HepG2 (cell line): ENCODE measurements around the gene MYO3B. TPM values are rescaled to one million over a fixed set of nuclear protein-coding genes. Genes with fewer than 3 reads are reported as not detected.

ENCODE experiments used
- ZBTB33 ChIP-seq: sonication (generic); formaldehyde crosslinking; IDR thresholded peaks from 2 replicates; pipeline ENCODE4 v1.4.0; 2020; ENCODE audit warnings: missing genetic modification reagents
- ZNF552 ChIP-seq: sonication (generic); formaldehyde crosslinking; IDR thresholded peaks from 2 replicates; pipeline ENCODE4 v1.9.0; 2022; ENCODE audit warnings: missing genetic modification reagents, mild to moderate bottlenecking, borderline replicate concordance
- ZNF615 ChIP-seq: sonication (generic); formaldehyde crosslinking; IDR thresholded peaks from 2 replicates; pipeline ENCODE4 v1.5.0; 2020; ENCODE audit warnings: mild to moderate bottlenecking, missing genetic modification reagents, borderline replicate concordance
- ZNF678 ChIP-seq: sonication (generic); formaldehyde crosslinking; IDR thresholded peaks from 2 replicates; pipeline ENCODE4 v1.4.0; 2020; ENCODE audit warnings: mild to moderate bottlenecking, missing genetic modification reagents
- ZNF710 ChIP-seq: sonication (generic); formaldehyde crosslinking; IDR thresholded peaks from 2 replicates; pipeline ENCODE4 v1.5.0; 2020; ENCODE audit warnings: mild to moderate bottlenecking, missing genetic modification reagents, borderline replicate concordance
- ZNF83 ChIP-seq: sonication (generic); formaldehyde crosslinking; IDR thresholded peaks from 2 replicates; pipeline ENCODE4 v1.4.0; 2020; ENCODE audit warnings: missing genetic modification reagents, mild to moderate bottlenecking, borderline replicate concordance
- ZNF841 ChIP-seq: sonication (generic); formaldehyde crosslinking; IDR thresholded peaks from 2 replicates; pipeline ENCODE4 v1.8.1; 2023; ENCODE audit warnings: missing genetic modification reagents, borderline replicate concordance
- ZNF891 ChIP-seq: sonication (generic); formaldehyde crosslinking; IDR thresholded peaks from 2 replicates; pipeline ENCODE4 v1.5.0; 2020; ENCODE audit warnings: mild to moderate bottlenecking, missing genetic modification reagents
- polyA plus RNA-seq, 8 experiments: library from polyadenylated mRNA; depleted of rRNA in 3 of 8; stranded (reverse) in 7 of 8; unstranded in 1 of 8; fragments of >200 nt; fragmentation: Illumina TruSeq in 4 of 8; extraction: Trizol in 4 of 8; gene quantifications; 2 replicates each; pipeline versions ENCODE4 v1.2.1 to v1.2.3, GENCODE V29; 2011 to 2016; ENCODE audit warnings: low read depth in 4 of 8, missing spikeins in 1 of 8, mixed read lengths in 1 of 8; ENCODE audit not compliant: insufficient read depth in 1 of 8
- total RNA-seq, 5 experiments: library from RNA; depleted of rRNA; stranded (reverse); fragments of >200 nt; fragmentation: Illumina TruSeq; extraction: Trizol; gene quantifications; 2 replicates each; pipeline ENCODE4 v1.2.3, GENCODE V29; 2016; ENCODE audit warnings: low read depth in 1 of 5
- TF ChIP-seq, protein P1 (sequence below): sonication (generic); formaldehyde crosslinking; IDR thresholded peaks from 2 replicates; pipeline ENCODE4 v1.4.0; 2020; ENCODE audit warnings: missing genetic modification reagents, low read depth, mild to moderate bottlenecking, borderline replicate concordance

The MYO3B gene
- total and polyA plus RNA-seq, 2 of the 13 experiments (the other 11 are each of a cell fraction or from before 2014, with no cell fraction given): 0.01 TPM; not detected in 1

- TF ChIP-seq ZNF710 (no peak), ZNF841 (CRISPR knock-in tag) (no peak), ZBTB33 (no peak), ZNF83 (CRISPR knock-in tag) (no peak), ZNF552 (CRISPR knock-in tag) (no peak), ZNF891 (CRISPR knock-in tag) (no peak), ZNF678 (CRISPR knock-in tag) (no peak), ZNF615 (no peak)
- TF ChIP-seq, protein P1, sequence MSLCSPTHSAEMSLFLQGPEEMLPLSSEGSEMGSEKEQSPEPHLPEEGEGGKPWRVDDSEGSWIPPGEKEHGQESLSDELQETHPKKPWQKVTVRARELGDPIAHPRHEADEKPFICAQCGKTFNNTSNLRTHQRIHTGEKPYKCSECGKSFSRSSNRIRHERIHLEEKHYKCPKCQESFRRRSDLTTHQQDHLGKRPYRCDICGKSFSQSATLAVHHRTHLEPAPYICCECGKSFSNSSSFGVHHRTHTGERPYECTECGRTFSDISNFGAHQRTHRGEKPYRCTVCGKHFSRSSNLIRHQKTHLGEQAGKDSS (CRISPR knock-in tag): no peak
- TF ChIP-seq, all 625 proteins: peak for 0
These were observed 286.3 kb downstream of the MYO3B start (continued) for GRCh38 chr2:170464268-170464667.
